Esophagus squamous epithelium (tissue), 4 donors: ENCODE results near the gene BCL2.

Experiments
- CTCF ChIP-seq, 6 experiments: fragments of 450-650 bp in 4 of 6; fragments of 200-600 bp in 2 of 6; sonication (generic) in 2 of 6; IDR thresholded peaks; one replicate each; pipeline ENCODE4 v1.5.1; 2016 to 2019; ENCODE audit warnings: antibody characterized with exemption in 6 of 6, mild to moderate bottlenecking in 4 of 6, moderate library complexity in 4 of 6
- POLR2A ChIP-seq, 4 donors: fragments of 450-650 bp; IDR thresholded peaks; one replicate each; pipeline ENCODE4 v1.6.1; 2017; ENCODE audit warnings: antibody characterized with exemption in 4 of 4, mild to moderate bottlenecking in 4 of 4, moderate library complexity in 3 of 4

GRCh38 chr18:63152791-63153190 is 166.8 kb downstream of the BCL2 start:
- TF ChIP-seq CTCF (IDR thresholded peaks at IDR 0.05) (no peak), POLR2A (IDR thresholded peaks at IDR 0.05) (no peak)
